ENCODE measurements around the gene BNIP5. TPM values are rescaled to one million over a fixed set of nuclear protein-coding genes. Genes with fewer than 3 reads are reported as not detected.

Gene BNIP5
- total and polyA plus RNA-seq, 2 donors from 2014 or later, result 0.44 TPM; not detected in 1

DNA sequence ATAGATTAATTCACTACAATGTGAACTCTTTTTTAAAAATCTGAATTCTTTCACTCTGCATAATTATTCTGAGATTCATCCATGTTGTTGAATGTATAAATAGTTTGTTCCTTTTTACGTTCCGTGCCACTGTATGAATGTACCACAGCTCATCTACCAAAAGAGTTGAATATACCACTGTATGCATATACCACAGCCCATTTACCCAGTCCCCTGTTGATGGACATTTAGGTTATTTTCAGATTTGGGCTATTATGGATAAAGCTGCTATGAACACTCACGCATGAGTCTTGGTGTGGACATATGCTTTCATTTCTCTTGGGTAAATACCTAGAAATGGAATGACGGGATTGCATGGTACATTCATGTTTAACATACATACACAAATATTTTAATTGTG lies 38.7 kb downstream of the BNIP5 start:
- Histone ChIP-seq H3K4me1 (ENCODE audit: control insufficient read depth in 2 of 3, insufficient read depth in 2 of 3, low read depth in 1 of 3, low read length in 3 of 3) (no peaks in the 10 kb centered on the region), H3K9me3 (ENCODE audit: control insufficient read depth in 2 of 3, insufficient read depth in 1 of 3, low read length in 3 of 3) (no peaks in the 10 kb centered on the region), H3K27ac (ENCODE audit: low read depth in 2 of 2, low read length in 2 of 2) (no peak overlapping the region), H3K27me3 (ENCODE audit: control insufficient read depth, insufficient read depth, low read length) (no peaks in the 10 kb centered on the region), H3K4me3 (ENCODE audit: low read length in 3 of 3) (no peak overlapping the region), H3K36me3 (ENCODE audit: control insufficient read depth in 2 of 3, insufficient read depth in 3 of 3, low read length in 3 of 3) (no peaks in the 10 kb centered on the region), H3K9ac (ENCODE audit: low read length in 3 of 3) (no peak overlapping the region)
- no peak for DNase-seq
- intact Hi-C loops (cut with DNase I), result no loop called here
- FAIRE-seq, result no peak
- no peak for TF ChIP-seq CTCF (IDR thresholded peaks at IDR 0.05; ENCODE audit: borderline replicate concordance, extremely low read depth, insufficient read depth)

GRCh38 chr6:36297511-36297910 lies 39.2 kb downstream of the BNIP5 start:
- Histone ChIP-seq H3K27ac (ENCODE audit: low read depth in 2 of 2, low read length in 2 of 2) (no peak overlapping the region), H3K27me3 (ENCODE audit: control insufficient read depth, insufficient read depth, low read length) (no peaks in the 10 kb centered on the region), H3K9me3 (ENCODE audit: control insufficient read depth in 2 of 3, insufficient read depth in 1 of 3, low read length in 3 of 3) (no peaks in the 10 kb centered on the region), H3K4me3 (ENCODE audit: low read length in 3 of 3) (no peak overlapping the region), H3K36me3 (ENCODE audit: control insufficient read depth in 2 of 3, insufficient read depth in 3 of 3, low read length in 3 of 3) (no peaks in the 10 kb centered on the region), H3K9ac (ENCODE audit: low read length in 3 of 3) (no peak overlapping the region), H3K4me1 (ENCODE audit: control insufficient read depth in 2 of 3, insufficient read depth in 2 of 3, low read depth in 1 of 3, low read length in 3 of 3) (no peaks in the 10 kb centered on the region)
- FAIRE-seq (no peak), DNase-seq (no peak)
- intact Hi-C loops (cut with DNase I), result no loop called here
- TF ChIP-seq CTCF (IDR thresholded peaks at IDR 0.05; ENCODE audit: borderline replicate concordance, extremely low read depth, insufficient read depth), result no peak

DNA sequence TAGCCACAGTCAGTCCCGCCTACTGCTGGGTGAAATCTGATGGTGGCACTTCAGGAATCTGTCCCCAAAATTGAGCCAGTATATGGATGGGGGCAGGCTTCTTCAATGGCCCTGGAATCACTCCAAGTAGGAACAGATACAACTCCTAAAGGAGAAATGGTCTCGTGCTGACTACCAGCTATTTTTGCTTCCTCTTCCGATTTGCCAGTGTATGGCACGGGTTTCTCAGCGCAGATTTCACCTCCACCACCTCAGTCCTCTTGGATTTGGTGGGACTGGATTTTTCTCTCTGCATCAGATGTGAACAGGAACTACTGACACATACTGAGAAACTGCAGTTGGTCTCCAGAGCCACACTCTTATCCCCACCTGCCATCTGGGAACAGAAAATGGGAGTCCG lies 39.6 kb downstream of the BNIP5 start:
- Histone ChIP-seq H3K4me1 (ENCODE audit: control insufficient read depth in 2 of 3, insufficient read depth in 2 of 3, low read depth in 1 of 3, low read length in 3 of 3) (no peaks in the 10 kb centered on the region), H3K9ac (ENCODE audit: low read length in 3 of 3) (no peak overlapping the region), H3K27ac (ENCODE audit: low read depth in 2 of 2, low read length in 2 of 2) (no peak overlapping the region), H3K9me3 (ENCODE audit: control insufficient read depth in 2 of 3, insufficient read depth in 1 of 3, low read length in 3 of 3) (no peaks in the 10 kb centered on the region), H3K27me3 (ENCODE audit: control insufficient read depth, insufficient read depth, low read length) (no peaks in the 10 kb centered on the region), H3K36me3 (ENCODE audit: control insufficient read depth in 2 of 3, insufficient read depth in 3 of 3, low read length in 3 of 3) (no peaks in the 10 kb centered on the region), H3K4me3 (ENCODE audit: low read length in 3 of 3) (no peak overlapping the region)
- TF ChIP-seq CTCF (IDR thresholded peaks at IDR 0.05; ENCODE audit: borderline replicate concordance, extremely low read depth, insufficient read depth), result no peak
- DNase-seq (no peak), FAIRE-seq (no peak)
- intact Hi-C loops (cut with DNase I), result no loop called here

DNA sequence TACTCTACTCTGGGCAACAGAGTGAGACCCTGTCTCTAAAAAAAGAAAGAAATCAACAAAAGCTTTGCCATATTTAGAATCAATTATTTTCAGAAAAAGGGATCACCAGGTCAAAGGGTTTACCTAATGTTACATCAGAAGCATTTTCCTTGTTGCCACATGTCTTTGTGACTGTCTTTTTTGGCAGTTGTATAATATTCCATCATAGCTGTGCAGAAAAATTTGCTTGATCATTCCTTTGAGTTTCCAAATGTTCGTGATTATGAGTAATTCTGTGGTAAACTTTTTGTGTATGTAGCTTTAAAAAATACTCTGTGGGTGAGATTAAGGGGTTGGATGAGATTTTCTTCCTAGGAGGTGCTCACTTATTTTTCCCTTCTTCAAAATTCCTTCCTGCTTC lies 40.4 kb downstream of the BNIP5 start:
- Histone ChIP-seq H3K9ac (ENCODE audit: low read length in 3 of 3) (no peak overlapping the region), H3K27me3 (ENCODE audit: control insufficient read depth, insufficient read depth, low read length) (no peaks in the 10 kb centered on the region), H3K27ac (ENCODE audit: low read depth in 2 of 2, low read length in 2 of 2) (no peak overlapping the region), H3K9me3 (ENCODE audit: control insufficient read depth in 2 of 3, insufficient read depth in 1 of 3, low read length in 3 of 3) (no peaks in the 10 kb centered on the region), H3K4me3 (ENCODE audit: low read length in 3 of 3) (no peak overlapping the region), H3K36me3 (ENCODE audit: control insufficient read depth in 2 of 3, insufficient read depth in 3 of 3, low read length in 3 of 3) (no peaks in the 10 kb centered on the region), H3K4me1 (ENCODE audit: control insufficient read depth in 2 of 3, insufficient read depth in 2 of 3, low read depth in 1 of 3, low read length in 3 of 3) (no peaks in the 10 kb centered on the region)
- TF ChIP-seq CTCF (IDR thresholded peaks at IDR 0.05; ENCODE audit: borderline replicate concordance, extremely low read depth, insufficient read depth), result no peak
- DNase-seq (no peak), FAIRE-seq (no peak)
- intact Hi-C loops (cut with DNase I), result no loop called here

Data from kidney (tissue), 14 donors.